GM12878 (cell line): ENCODE data around the gene SP100.

Experiments used
- CTCF ChIP-seq, 3 experiments: IDR thresholded peaks in 2 of 3; conservative IDR thresholded peaks in 1 of 3; 2 replicates each; pipeline ENCODE4 v1.5.1; 2011; ENCODE audit warnings: low read depth in 3 of 3, low read length in 3 of 3, mild to moderate bottlenecking in 3 of 3, control low read depth in 2 of 3, moderate library complexity in 2 of 3, inconsistent platforms in 1 of 3, mixed read lengths in 1 of 3; ENCODE audit not compliant: control insufficient read depth in 2 of 3, insufficient read depth in 1 of 3; ENCODE audit errors: extremely low read depth in 1 of 3
- EED ChIP-seq: sonication (generic); IDR thresholded peaks from 2 replicates; pipeline ENCODE4 v1.6.1; 2016; ENCODE audit warnings: antibody characterized with exemption, low read depth
- EP300 ChIP-seq, 2 experiments: fragments of 150-350 bp in 1 of 2; IDR thresholded peaks; 2 replicates each; pipeline ENCODE4 v1.6.1; 2011 to 2012; ENCODE audit warnings: low read depth in 2 of 2, low read length in 2 of 2, borderline replicate concordance in 1 of 2, improper control_type of control experiment in 1 of 2, inconsistent platforms in 1 of 2; ENCODE audit not compliant: control insufficient read depth in 1 of 2
- NR2C2 ChIP-seq: IDR thresholded peaks from 2 replicates; pipeline ENCODE4 v1.6.1; 2011; ENCODE audit warnings: borderline replicate concordance, low read depth; ENCODE audit not compliant: control insufficient read depth, insufficient read length
- SRF ChIP-seq, 2 experiments: IDR thresholded peaks; 2 replicates each; pipeline ENCODE4 v1.6.1; 2011; ENCODE audit warnings: low read depth in 2 of 2, low read length in 2 of 2, mild to moderate bottlenecking in 1 of 2, moderate library complexity in 1 of 2

DNA sequence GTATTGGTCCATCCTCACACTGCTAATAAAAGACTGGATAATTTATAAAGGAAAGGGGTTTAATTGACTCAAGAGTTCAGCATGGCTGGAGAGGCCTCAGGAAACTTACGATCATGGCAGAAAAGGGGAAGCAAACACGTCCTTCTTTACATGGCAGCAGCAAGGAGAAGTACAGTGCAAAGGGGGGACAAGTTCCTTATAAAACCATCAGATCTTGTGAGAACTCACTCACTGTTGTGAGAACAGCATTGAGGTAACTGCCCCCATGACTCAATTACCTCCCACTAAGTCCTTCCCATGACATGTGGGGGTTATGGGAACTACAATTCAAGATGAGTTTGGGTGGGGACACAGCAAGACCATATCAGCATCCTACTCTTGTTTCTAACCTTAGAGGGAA is 37.0 kb downstream of the SP100 start:
- no peak for TF ChIP-seq EP300 (IDR thresholded peaks at IDR 0.05; ENCODE audit: borderline replicate concordance in 1 of 2, control insufficient read depth in 1 of 2, low read depth in 2 of 2, low read length in 2 of 2)
- no peak for TF ChIP-seq EED
- no peak for TF ChIP-seq SRF (IDR thresholded peaks at IDR 0.05; ENCODE audit: low read depth in 2 of 2, low read length in 2 of 2)
- TF ChIP-seq NR2C2: no peak
- no peak for TF ChIP-seq CTCF (IDR thresholded peaks at IDR 0.05 in 2 of 3, conservative IDR thresholded peaks at IDR 0.05 in 1 of 3; ENCODE audit: control insufficient read depth in 2 of 3, extremely low read depth in 1 of 3, insufficient read depth in 1 of 3, low read depth in 3 of 3, low read length in 3 of 3)
